ENCODE measurements around the gene UBTD2.

- TF ChIP-seq CTCF (IDR thresholded peaks at IDR 0.05) = peak; percentile 35
- no peak for TF ChIP-seq EZH2 (IDR thresholded peaks at IDR 0.05; ENCODE audit: borderline replicate concordance, insufficient read depth, low read depth, low read length, poor library complexity, severe bottlenecking)
Measured at GRCh38 chr5:172188893-172189692, 94.5 kb downstream of the UBTD2 start.

Measured in B cell (primary cell).